ENCODE measurements around the gene QPCT.

The QPCT gene

DNA sequence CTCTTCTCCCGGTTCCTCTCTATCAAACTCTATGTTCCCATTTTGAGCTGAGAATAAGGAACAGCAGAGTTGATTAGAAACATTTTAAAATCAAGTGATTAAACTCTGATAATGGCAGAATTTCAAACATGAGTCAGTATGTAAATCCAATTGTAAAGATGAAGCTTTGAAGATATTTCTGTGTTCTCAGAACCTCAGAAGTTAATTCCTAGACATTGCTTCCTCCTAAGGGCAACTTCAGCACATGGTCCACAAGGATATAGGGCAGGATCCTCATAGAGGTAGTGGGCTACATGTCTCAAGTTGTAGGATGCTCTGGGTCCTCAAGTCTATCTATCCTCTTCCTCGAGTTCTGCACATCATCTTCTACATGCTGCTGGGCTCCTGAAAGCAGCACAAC is 46.3 kb downstream of the QPCT start:
- no peaks in the 10 kb centered on the region for H3K27me3 ChIP-seq (ENCODE audit: control insufficient read depth, insufficient read depth, low read length)
- TF ChIP-seq, protein P1, sequence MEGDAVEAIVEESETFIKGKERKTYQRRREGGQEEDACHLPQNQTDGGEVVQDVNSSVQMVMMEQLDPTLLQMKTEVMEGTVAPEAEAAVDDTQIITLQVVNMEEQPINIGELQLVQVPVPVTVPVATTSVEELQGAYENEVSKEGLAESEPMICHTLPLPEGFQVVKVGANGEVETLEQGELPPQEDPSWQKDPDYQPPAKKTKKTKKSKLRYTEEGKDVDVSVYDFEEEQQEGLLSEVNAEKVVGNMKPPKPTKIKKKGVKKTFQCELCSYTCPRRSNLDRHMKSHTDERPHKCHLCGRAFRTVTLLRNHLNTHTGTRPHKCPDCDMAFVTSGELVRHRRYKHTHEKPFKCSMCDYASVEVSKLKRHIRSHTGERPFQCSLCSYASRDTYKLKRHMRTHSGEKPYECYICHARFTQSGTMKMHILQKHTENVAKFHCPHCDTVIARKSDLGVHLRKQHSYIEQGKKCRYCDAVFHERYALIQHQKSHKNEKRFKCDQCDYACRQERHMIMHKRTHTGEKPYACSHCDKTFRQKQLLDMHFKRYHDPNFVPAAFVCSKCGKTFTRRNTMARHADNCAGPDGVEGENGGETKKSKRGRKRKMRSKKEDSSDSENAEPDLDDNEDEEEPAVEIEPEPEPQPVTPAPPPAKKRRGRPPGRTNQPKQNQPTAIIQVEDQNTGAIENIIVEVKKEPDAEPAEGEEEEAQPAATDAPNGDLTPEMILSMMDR (IDR thresholded peaks at IDR 0.05) = no peak
- H3K27ac ChIP-seq = no peak overlapping the region
- no peaks in the 10 kb centered on the region for H3K36me3 ChIP-seq (ENCODE audit: control insufficient read depth, insufficient read depth, low read length)
- H3K9me3 ChIP-seq (ENCODE audit: control insufficient read depth, low read length) = no peaks in the 10 kb centered on the region
- H2AFZ ChIP-seq = peak overlapping the region; percentile 28
- H3K4me2 ChIP-seq (ENCODE audit: low read length) = no peak overlapping the region
- no peak overlapping the region for H3K4me3 ChIP-seq (ENCODE audit: low read depth, low read length)
- H3K4me1 ChIP-seq = no peaks in the 10 kb centered on the region
- no peak overlapping the region for H3K9ac ChIP-seq
- no peaks in the 10 kb centered on the region for H3K79me2 ChIP-seq

DNA sequence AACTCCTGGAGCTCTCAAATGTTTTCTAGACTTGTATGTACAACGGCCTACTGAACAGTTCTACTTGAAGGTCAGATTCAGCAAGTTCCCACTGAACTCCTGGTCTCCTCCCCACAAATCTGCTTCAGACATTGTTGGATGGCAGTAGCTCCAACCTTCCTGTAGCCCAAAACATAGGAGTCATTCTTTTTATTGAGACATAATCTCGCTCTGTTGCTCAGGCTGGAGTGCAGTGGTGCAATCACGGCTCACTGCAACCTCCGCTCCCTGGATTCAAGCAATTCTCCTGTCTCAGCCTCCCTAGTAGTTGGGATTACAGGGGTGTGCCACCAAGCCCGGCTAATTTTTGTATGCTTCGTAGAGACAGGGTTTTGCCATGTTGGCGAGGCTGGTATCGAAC is 47.3 kb downstream of the QPCT start:
- Histone ChIP-seq H3K4me1 (no peaks in the 10 kb centered on the region), H3K9ac (no peak overlapping the region), H3K27ac (no peak overlapping the region), H3K27me3 (ENCODE audit: control insufficient read depth, insufficient read depth, low read length) (no peaks in the 10 kb centered on the region), H3K36me3 (ENCODE audit: control insufficient read depth, insufficient read depth, low read length) (no peaks in the 10 kb centered on the region), H3K9me3 (ENCODE audit: control insufficient read depth, low read length) (no peaks in the 10 kb centered on the region), H3K4me2 (ENCODE audit: low read length) (no peak overlapping the region), H3K4me3 (ENCODE audit: low read depth, low read length) (no peak overlapping the region), H2AFZ (no peak overlapping the region), H3K79me2 (no peaks in the 10 kb centered on the region)
- TF ChIP-seq, protein P1 (IDR thresholded peaks at IDR 0.05) = no peak

DNA sequence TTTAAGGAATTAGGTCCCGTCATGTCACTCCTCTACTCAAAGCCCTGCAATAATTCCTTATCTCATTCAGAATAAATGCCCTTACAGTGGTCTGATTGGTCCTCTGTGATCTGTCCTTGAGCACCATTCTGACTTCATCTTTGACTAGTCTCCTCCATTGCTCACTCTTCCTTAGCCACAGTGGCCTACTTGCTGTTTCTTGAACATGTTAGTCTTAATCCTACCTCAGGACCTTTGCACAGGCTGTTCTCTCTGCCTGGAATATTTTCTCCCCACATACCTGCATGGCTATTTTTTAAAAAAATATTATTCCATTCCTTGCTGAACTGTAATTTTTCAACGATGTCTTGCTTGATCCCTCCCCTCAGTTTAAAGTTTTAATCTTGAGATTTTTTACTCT is 48.0 kb downstream of the QPCT start:
- H3K27me3 ChIP-seq (ENCODE audit: control insufficient read depth, insufficient read depth, low read length) = no peaks in the 10 kb centered on the region
- no peak overlapping the region for H3K27ac ChIP-seq
- no peaks in the 10 kb centered on the region for H3K9me3 ChIP-seq (ENCODE audit: control insufficient read depth, low read length)
- H3K36me3 ChIP-seq (ENCODE audit: control insufficient read depth, insufficient read depth, low read length) = no peaks in the 10 kb centered on the region
- no peak overlapping the region for H3K4me3 ChIP-seq (ENCODE audit: low read depth, low read length)
- H3K4me1 ChIP-seq = no peaks in the 10 kb centered on the region
- TF ChIP-seq, protein P1 (IDR thresholded peaks at IDR 0.05) = no peak
- no peaks in the 10 kb centered on the region for H3K79me2 ChIP-seq
- no peak overlapping the region for H3K4me2 ChIP-seq (ENCODE audit: low read length)
- no peak overlapping the region for H3K9ac ChIP-seq
- no peak overlapping the region for H2AFZ ChIP-seq

DNA sequence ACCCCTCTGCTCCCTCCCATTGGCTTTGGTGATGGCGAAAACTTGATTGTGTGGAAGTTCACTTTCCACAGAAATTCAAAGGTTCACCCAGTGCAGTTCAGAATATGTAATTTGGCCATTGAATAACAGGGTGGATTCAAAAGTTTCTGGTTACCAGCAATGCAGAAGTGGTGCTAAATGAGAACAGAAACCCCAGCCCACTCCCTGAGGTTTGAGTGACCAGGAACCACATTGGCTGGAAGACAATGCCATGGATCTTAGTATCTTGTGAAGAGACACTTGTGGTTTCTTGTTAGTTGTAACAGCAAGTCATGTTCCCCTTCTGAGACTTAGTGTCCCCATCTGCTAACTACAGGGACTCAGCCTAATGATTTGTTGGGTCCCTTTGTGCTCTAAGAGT is 49.8 kb downstream of the QPCT start:
- H3K4me3 ChIP-seq (ENCODE audit: low read depth, low read length) = no peak overlapping the region
- no peak overlapping the region for H3K4me2 ChIP-seq (ENCODE audit: low read length)
- no peak overlapping the region for H2AFZ ChIP-seq
- H3K36me3 ChIP-seq (ENCODE audit: control insufficient read depth, insufficient read depth, low read length) = no peaks in the 10 kb centered on the region
- H3K9me3 ChIP-seq (ENCODE audit: control insufficient read depth, low read length) = no peaks in the 10 kb centered on the region
- TF ChIP-seq, protein P1 (IDR thresholded peaks at IDR 0.05) = no peak
- no peaks in the 10 kb centered on the region for H3K27me3 ChIP-seq (ENCODE audit: control insufficient read depth, insufficient read depth, low read length)
- H3K79me2 ChIP-seq = no peaks in the 10 kb centered on the region
- H3K9ac ChIP-seq = no peak overlapping the region
- no peaks in the 10 kb centered on the region for H3K4me1 ChIP-seq
- no peak overlapping the region for H3K27ac ChIP-seq

DNA sequence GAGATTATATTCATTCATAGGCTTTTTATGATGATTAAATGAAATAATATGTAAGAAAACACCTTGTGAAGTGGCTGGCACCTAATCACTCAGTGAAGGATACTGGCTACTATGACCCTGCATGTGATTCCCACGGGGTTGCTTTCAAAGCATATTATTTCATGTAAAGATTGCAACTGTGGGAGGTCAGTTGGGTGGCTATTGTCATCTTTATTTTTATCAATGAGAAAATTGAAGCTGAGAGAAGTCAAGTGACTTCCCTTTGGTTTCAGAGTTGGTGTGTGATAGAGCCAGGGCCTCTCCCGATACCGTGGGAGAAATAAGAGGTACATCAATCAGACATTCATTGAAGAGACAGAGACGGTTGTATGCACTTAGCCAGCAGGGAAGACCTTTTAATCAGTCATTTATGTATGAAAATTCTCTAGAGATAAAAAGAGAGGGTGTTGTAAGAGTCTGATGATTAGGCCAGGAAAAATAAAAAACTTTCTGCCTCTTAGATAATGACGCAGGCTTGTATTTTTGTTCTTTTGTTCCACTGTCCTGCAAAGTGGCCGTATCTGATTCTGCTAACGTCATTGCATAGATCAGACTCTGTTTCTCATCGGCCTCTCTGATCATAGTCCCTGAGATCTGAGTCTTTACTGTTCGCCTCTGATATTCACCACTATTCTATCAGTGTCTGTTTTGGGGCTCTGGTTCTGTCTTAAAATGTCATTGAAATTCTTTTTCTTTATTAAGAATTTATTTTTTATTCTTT is 50.5 kb downstream of the QPCT start:
- Histone ChIP-seq H3K4me1 (no peaks in the 10 kb centered on the region), H3K9me3 (ENCODE audit: control insufficient read depth, low read length) (no peaks in the 10 kb centered on the region), H2AFZ (no peak overlapping the region), H3K36me3 (ENCODE audit: control insufficient read depth, insufficient read depth, low read length) (no peaks in the 10 kb centered on the region), H3K4me3 (ENCODE audit: low read depth, low read length) (no peak overlapping the region), H3K4me2 (ENCODE audit: low read length) (no peak overlapping the region), H3K27me3 (ENCODE audit: control insufficient read depth, insufficient read depth, low read length) (no peaks in the 10 kb centered on the region), H3K27ac (no peak overlapping the region), H3K9ac (no peak overlapping the region), H3K79me2 (no peaks in the 10 kb centered on the region)
- TF ChIP-seq, protein P1 (IDR thresholded peaks at IDR 0.05) = no peak
